Progenitor cell of endocrine pancreas (in vitro differentiated cells): Measurements from ENCODE around the gene CCDC33. TPM values are rescaled to one million over a fixed set of nuclear protein-coding genes. Genes with fewer than 3 reads are reported as not detected.

Source experiments
- DNase-seq: peaks from one replicate; pipeline ENCODE4 v3.0.0; 2021; ENCODE audit warnings: low spot score; ENCODE audit not compliant: unreplicated experiment
- H3K27ac Mint-ChIP-seq: 2 replicates; pipeline ENCODE4 v1.8.0; 2021; ENCODE audit warnings: mild to moderate bottlenecking, moderate library complexity, mixed read lengths
- H3K27me3 Mint-ChIP-seq: 2 replicates; pipeline ENCODE4 v1.8.0; 2021; ENCODE audit warnings: mixed read lengths
- H3K36me3 Mint-ChIP-seq: 2 replicates; pipeline ENCODE4 v1.8.0; 2022; ENCODE audit warnings: mixed read lengths; ENCODE audit not compliant: insufficient read depth
- H3K4me1 Mint-ChIP-seq: 2 replicates; pipeline ENCODE4 v1.8.0; 2021; ENCODE audit warnings: low read depth, mixed read lengths
- H3K4me3 Mint-ChIP-seq: 2 replicates; pipeline ENCODE4 v1.8.0; 2021; ENCODE audit warnings: low read depth, mild to moderate bottlenecking, moderate library complexity, mixed read lengths
- H3K9me3 Mint-ChIP-seq: 2 replicates; pipeline ENCODE4 v1.8.0; 2021; ENCODE audit warnings: low read depth, mixed read lengths
- total RNA-seq: library from RNA; stranded (reverse); gene quantifications from 2 replicates; pipeline ENCODE4 v1.2.1, GENCODE V29; 2021
- TF ChIP-seq, protein P1 (sequence below): fragments of 200-600 bp; sonication (generic); IDR thresholded peaks from one replicate; pipeline ENCODE4 v1.5.0; 2021; ENCODE audit warnings: antibody characterized with exemption, mild to moderate bottlenecking; ENCODE audit not compliant: unreplicated experiment

Gene CCDC33
- total RNA-seq, 1 donor from 2014 or later: 0.84 TPM

DNA sequence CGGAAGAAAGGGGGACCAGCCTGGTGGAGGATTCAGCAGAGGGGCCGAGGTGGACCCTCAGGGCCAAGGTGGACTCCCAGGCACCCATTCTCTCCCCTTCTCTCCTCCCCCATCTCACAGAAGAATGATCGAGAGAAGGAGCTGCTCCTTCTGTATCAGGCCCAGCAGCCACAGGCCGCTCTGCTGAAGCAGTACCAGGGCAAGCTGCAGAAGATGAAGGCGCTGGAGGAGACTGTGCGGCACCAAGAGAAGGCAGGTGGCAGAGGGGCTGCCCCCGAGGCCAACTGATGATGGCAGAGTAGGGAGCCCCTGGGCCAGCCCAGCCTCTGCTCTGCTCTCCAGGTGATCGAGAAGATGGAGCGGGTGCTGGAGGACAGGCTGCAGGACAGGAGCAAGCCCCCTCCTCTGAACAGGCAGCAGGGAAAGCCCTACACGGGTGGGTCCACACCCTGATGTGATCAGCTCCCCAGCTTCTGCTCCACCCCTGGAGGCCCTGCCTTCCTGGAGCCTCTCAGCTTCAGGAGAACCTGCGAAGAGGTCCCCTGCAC is 94.8 kb downstream of the CCDC33 start:
- TF ChIP-seq, protein P1, sequence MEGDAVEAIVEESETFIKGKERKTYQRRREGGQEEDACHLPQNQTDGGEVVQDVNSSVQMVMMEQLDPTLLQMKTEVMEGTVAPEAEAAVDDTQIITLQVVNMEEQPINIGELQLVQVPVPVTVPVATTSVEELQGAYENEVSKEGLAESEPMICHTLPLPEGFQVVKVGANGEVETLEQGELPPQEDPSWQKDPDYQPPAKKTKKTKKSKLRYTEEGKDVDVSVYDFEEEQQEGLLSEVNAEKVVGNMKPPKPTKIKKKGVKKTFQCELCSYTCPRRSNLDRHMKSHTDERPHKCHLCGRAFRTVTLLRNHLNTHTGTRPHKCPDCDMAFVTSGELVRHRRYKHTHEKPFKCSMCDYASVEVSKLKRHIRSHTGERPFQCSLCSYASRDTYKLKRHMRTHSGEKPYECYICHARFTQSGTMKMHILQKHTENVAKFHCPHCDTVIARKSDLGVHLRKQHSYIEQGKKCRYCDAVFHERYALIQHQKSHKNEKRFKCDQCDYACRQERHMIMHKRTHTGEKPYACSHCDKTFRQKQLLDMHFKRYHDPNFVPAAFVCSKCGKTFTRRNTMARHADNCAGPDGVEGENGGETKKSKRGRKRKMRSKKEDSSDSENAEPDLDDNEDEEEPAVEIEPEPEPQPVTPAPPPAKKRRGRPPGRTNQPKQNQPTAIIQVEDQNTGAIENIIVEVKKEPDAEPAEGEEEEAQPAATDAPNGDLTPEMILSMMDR: no peak
- Mint-ChIP-seq H3K9me3 (no peaks in the 10 kb centered on the region), H3K4me1 (no peaks in the 10 kb centered on the region), H3K27ac (no peak overlapping the region), H3K27me3 (peaks cover 31% of the 10 kb centered on the region), H3K36me3 (no peaks in the 10 kb centered on the region), H3K4me3 (no peak overlapping the region)
- DNase-seq: no peak

DNA sequence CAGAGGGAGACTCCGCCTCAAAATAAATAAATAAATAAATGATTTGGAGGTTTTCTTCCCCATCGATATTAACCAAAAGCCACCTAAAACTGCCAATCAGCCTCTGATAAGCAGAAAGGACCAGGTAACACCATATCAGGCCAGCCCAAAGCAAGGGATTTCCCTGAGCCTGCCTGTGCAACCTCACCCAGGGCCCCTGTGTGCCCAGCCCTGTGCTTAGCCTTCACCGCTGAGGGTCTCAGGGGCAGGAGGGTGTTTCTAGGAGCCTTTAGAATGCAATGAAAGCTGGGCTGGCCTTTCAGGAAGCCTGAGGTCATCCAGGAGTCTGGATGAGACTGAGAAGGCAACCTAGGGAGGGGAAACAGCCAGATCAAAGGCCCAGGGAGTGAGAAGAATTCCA is 95.9 kb downstream of the CCDC33 start:
- no peaks in the 10 kb centered on the region for H3K36me3 Mint-ChIP-seq
- TF ChIP-seq, protein P1: no peak
- H3K27ac Mint-ChIP-seq: no peak overlapping the region
- DNase-seq: no peak
- peaks cover 31% of the 10 kb centered on the region for H3K27me3 Mint-ChIP-seq
- H3K9me3 Mint-ChIP-seq: no peaks in the 10 kb centered on the region
- no peaks in the 10 kb centered on the region for H3K4me1 Mint-ChIP-seq
- no peak overlapping the region for H3K4me3 Mint-ChIP-seq

DNA sequence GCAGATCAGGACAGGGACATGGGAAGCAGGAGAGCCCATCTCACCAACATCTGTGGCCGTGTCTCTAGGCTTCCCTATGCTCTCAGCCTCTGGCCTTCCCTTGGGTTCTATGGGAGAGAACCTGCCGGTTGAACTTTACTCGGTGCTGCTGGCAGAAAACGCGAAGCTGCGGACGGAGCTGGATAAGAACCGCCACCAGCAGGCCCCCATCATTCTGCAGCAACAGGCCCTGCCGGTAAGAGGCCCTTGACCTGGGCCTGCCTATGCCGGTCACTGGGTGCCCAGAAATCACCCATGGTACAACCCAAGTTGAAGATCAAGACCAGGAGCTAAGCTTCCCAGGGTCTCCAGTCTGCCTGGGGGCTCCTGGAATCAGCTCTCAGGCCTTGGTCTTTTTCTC is 96.5 kb downstream of the CCDC33 start:
- Mint-ChIP-seq H3K36me3 (no peaks in the 10 kb centered on the region), H3K27ac (no peak overlapping the region), H3K27me3 (peaks cover 31% of the 10 kb centered on the region), H3K9me3 (no peaks in the 10 kb centered on the region), H3K4me1 (no peaks in the 10 kb centered on the region), H3K4me3 (no peak overlapping the region)
- TF ChIP-seq, protein P1: no peak
- DNase-seq: no peak

DNA sequence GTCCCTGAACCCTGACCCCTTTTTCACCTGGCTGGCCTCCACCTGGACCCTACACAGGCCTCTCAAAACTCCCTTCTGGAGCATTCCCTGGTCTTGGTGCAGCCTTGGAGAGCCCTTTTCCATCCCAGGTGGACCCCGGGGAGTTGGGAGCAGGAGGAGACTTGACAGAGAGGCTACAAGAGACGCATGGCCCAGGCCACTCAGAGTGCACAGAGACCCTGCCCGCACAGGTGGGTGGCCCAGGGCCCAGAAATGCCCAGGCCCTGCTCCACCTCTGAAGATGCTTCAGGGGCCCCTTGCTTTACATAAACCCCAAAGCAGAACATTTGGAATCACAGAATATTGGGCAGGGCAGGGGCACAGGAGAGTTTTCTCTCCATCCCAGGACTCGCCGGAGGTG is 97.0 kb downstream of the CCDC33 start:
- peaks cover 29% of the 10 kb centered on the region for H3K27me3 Mint-ChIP-seq
- H3K36me3 Mint-ChIP-seq: no peaks in the 10 kb centered on the region

DNA sequence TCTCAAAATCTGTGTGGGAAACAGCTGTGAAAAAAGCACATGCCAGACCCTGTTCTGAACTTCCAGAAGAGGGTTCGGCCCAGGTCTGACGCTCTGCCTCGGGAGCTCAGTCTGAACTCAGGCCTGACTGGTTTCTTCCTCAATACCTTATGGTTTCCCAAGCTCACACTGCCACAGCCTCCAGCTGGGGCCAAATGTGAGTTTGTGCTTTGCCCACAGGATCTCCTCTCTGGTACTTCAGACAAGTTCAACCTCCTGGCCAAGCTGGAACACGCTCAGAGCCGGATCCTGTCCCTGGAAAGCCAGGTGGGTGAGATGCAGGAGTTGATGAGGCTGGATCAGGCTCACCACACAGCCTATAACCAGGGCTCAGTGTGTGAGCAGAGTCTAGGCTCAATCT is 97.5 kb downstream of the CCDC33 start:
- Mint-ChIP-seq H3K27me3 (peaks cover 27% of the 10 kb centered on the region), H3K27ac (no peak overlapping the region), H3K4me3 (no peak overlapping the region), H3K4me1 (no peaks in the 10 kb centered on the region), H3K36me3 (no peaks in the 10 kb centered on the region), H3K9me3 (no peaks in the 10 kb centered on the region)
- TF ChIP-seq, protein P1: no peak
- DNase-seq: no peak

More for the DNA sequence above, 97.0 kb downstream of the CCDC33 start:
- no peaks in the 10 kb centered on the region for H3K9me3 Mint-ChIP-seq
- no peak for DNase-seq
- H3K4me1 Mint-ChIP-seq: no peaks in the 10 kb centered on the region
- no peak overlapping the region for H3K27ac Mint-ChIP-seq
- no peak overlapping the region for H3K4me3 Mint-ChIP-seq
- TF ChIP-seq, protein P1: no peak
